ENCODE measurements around the gene MRGPRG.

DNA sequence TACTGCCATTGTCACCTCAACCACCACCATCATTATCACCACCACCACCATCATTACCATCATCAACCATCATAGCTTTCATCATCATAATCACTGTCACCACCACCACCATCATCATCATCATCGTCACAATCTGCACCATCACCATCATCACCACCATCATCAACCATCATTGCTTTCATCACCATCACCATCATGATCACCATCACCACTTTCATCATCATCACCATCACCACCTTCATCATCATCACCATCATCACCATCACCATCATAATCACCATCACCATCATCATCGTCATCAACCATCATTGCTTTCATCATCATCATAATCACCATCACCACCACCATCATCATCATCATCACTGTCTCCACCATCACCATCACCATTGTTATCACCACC is 44.8 kb downstream of the MRGPRG start:
- TF ChIP-seq, protein P1, sequence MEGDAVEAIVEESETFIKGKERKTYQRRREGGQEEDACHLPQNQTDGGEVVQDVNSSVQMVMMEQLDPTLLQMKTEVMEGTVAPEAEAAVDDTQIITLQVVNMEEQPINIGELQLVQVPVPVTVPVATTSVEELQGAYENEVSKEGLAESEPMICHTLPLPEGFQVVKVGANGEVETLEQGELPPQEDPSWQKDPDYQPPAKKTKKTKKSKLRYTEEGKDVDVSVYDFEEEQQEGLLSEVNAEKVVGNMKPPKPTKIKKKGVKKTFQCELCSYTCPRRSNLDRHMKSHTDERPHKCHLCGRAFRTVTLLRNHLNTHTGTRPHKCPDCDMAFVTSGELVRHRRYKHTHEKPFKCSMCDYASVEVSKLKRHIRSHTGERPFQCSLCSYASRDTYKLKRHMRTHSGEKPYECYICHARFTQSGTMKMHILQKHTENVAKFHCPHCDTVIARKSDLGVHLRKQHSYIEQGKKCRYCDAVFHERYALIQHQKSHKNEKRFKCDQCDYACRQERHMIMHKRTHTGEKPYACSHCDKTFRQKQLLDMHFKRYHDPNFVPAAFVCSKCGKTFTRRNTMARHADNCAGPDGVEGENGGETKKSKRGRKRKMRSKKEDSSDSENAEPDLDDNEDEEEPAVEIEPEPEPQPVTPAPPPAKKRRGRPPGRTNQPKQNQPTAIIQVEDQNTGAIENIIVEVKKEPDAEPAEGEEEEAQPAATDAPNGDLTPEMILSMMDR (conservative IDR thresholded peaks at IDR 0.05) = no peak
- no peak for TF ChIP-seq EZH2 (IDR thresholded peaks at IDR 0.05; ENCODE audit: low read depth)

Data from PC-9 (cell line).